GM19043 (cell line): Measurements from ENCODE around the gene TMIE.

Source experiments
- ATAC-seq: cut with Tn5 transposase; IDR thresholded peaks from one replicate; pipeline ENCODE4 v1.9.1; 2021; ENCODE audit warnings: low read depth; ENCODE audit not compliant: unreplicated experiment

The TMIE gene

GRCh38 chr3:46755646-46756045 is 54.5 kb downstream of the TMIE start:
- no peak for ATAC-seq

GRCh38 chr3:46756642-46757041 is 55.5 kb downstream of the TMIE start:
- ATAC-seq = no peak

- no peak for ATAC-seq
These were observed 58.3 kb downstream of the TMIE start for GRCh38 chr3:46759239-46760167.
